Activated T-cell treated with anti-CD3 and anti-CD28 coated beads, Interleukin-2, amount 50 U/mL, for 1 hour (primary cell): ENCODE results near the gene SYF2.
"Not testable (repeated sequence)": the region's sequence is repeated elsewhere in the genome, so short reads cannot be mapped to it uniquely, and the experiment has no call there.

Source experiments
- DNase-seq: peaks from one replicate; pipeline ENCODE4 v3.0.0-alpha.2; 2020

SYF2 gene

GRCh38 chr1:25204797-25205480 is 27.4 kb downstream of the SYF2 start:
- peak; percentile 22 for DNase-seq

GRCh38 chr1:25201006-25201405 is 31.3 kb downstream of the SYF2 start:
- DNase-seq: no peak

GRCh38 chr1:25199819-25200620 is 32.3 kb downstream of the SYF2 start:
- no peak for DNase-seq

GRCh38 chr1:25198663-25199252 is 33.5 kb downstream of the SYF2 start:
- DNase-seq: peak; percentile 23

GRCh38 chr1:25197982-25198662 is 34.2 kb downstream of the SYF2 start:
- no peak for DNase-seq

DNA sequence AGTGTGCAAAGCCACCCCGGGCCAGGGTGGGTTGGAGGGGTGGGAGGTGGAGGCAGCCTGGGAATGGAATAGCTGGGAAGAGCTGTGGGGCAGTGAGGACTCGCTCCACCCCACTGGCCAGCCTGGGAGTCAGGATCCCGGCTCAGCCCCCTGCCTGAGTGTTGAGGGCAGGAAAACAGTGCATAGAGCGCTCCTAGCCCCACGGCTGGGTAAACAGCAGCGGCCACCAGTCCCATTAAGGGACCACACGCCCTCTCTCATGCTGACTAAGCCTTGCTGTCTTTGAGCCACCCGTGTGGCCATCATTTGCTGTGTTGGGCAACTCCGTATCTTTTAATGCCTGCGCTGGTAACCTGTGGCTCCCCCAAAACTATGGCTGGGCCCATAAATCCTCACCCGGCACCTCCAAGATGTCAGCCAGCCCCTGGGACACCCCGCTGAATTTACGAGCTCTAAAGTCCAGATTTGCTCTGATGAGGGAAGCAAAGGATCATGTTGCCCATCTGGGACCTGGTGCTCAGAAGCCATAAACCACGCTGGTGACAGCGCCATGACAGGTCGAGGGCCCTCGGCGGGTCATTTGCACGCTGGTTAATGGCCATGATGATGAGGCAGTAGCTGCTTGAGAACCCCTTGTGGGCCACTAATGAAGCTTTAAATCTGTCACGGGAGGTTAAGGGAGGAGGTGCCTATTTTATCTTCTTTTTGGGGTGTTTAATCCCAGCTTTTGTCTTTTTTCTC is 34.9 kb downstream of the SYF2 start:
- no peak for DNase-seq

- DNase-seq: no peak
These were observed 35.5 kb downstream of the SYF2 start for GRCh38 chr1:25196830-25197229.

DNA sequence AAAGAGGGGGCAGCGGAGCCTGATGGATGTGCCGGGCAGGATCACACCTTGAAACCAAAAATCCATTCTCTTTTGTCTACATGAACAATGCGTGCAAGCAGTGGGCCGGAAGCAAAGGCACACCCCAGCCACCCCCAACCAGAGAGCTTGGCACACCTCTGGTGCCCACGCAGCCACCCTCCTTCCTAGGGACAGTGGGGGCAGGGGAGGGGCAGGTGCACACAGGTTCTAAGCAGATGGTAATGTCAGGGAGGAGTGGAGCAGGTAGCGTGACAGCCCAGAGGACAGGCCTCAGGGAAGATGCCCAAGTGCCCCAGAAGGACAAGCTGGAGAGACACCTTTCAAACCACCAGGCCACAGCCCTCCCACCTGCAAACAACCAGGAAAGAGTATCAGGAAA is 36.5 kb downstream of the SYF2 start:
- DNase-seq: no peak

DNA sequence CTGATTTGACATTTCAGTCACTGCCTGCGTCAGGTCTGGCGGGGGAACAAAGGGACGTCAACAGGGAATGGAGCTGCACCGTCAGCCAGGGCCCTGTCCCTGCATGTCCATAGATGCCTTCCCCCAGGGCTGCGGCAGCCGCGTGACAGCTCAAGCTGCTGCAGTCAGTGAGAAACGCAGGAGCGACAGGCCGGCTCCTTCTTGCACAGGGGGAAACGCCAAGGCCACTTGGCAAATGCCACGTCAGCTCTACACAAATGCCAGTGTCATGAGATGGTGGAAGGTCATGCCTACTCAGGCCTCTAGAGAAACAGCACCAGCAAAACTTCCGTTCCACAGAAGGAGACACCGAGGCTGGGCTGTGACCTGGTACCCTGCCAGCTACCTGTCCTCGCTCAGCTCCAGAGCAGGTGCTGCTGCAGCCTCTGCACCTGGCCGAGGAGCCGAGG is 37.7 kb downstream of the SYF2 start:
- no peak for DNase-seq

- DNase-seq: no peak
These were observed 38.2 kb downstream of the SYF2 start for GRCh38 chr1:25194054-25194453.

DNA sequence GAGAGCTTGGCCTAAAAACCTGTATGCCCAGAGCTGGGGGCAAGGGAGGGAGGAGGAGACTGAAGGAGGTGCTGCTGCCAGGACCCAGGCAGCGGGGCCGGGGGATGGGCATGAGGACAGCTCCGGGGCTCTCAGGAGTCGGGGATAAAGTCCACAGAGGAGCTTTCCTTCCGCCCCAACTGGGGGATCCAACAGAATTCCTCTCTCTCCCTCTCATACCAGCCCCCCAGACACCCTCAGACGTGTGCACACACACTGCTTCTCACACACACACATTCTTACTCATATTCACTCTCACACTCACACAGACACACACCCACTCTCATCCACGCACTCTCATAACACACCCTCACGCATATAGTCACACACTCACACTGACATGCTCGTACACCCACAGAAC is 39.1 kb downstream of the SYF2 start:
- DNase-seq: no peak

DNA sequence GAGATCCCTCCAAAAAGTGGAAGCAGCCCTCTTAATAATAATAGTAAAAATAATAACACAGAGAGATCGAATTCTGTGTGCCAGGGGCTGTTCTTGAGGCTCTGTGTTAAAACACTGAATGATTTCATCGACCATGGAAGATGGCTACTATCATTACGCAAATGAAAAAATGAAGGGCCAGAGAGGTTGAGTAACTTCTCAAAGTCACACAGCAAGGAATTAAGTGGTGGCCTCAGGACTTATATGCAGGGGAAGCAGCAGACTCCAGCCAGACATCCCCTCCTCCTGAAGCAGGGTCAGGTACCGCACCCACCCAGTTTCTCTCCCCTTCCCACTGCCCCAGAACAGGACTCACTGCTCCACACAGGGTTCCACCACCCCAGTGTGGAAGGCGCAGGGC is 40.1 kb downstream of the SYF2 start:
- DNase-seq: no peak

GRCh38 chr1:25190260-25190659 is 42.0 kb downstream of the SYF2 start:
- DNase-seq: no peak

GRCh38 chr1:25187904-25188303 is 44.4 kb downstream of the SYF2 start:
- not testable (repeated sequence) for DNase-seq

GRCh38 chr1:25187077-25187476 is 45.2 kb downstream of the SYF2 start:
- DNase-seq: no peak

- DNase-seq: no peak
These were observed 45.9 kb downstream of the SYF2 start for GRCh38 chr1:25186161-25187007.

DNA sequence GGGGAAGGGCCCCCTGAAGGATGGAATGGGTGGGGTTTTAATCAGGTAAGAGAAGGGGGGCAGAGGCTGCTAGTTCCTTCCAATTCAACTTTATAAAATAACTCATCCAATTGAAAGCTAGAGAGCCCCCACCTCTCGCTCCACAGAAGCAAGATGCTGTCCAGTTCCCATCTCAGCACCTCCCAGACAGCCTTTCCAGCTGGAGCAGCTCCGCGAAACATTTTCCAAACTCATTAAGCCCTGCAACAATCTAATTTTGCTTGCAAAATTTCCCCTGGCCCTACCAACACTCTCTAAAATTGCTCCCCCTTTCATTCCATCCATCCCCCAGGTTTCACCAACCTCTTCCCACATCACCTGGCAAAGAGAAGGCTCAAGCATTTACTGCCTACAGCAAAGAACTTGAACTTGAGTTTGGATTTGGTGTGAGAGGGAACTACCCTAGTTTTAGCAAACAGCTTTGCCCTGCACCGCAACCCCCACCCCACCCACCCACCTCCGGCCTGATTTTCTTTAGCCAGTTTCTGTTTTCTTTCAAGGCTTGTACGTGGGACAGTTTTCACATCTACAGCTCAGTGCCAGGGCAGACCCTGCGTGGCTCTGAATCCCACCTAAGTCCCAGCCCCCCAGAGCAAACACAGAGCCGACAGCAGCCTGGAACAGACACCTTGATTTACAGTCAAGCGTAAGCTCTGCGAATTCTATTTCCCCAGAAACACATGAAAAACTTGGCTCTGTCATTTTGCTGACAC is 46.7 kb downstream of the SYF2 start:
- no peak for DNase-seq

DNA sequence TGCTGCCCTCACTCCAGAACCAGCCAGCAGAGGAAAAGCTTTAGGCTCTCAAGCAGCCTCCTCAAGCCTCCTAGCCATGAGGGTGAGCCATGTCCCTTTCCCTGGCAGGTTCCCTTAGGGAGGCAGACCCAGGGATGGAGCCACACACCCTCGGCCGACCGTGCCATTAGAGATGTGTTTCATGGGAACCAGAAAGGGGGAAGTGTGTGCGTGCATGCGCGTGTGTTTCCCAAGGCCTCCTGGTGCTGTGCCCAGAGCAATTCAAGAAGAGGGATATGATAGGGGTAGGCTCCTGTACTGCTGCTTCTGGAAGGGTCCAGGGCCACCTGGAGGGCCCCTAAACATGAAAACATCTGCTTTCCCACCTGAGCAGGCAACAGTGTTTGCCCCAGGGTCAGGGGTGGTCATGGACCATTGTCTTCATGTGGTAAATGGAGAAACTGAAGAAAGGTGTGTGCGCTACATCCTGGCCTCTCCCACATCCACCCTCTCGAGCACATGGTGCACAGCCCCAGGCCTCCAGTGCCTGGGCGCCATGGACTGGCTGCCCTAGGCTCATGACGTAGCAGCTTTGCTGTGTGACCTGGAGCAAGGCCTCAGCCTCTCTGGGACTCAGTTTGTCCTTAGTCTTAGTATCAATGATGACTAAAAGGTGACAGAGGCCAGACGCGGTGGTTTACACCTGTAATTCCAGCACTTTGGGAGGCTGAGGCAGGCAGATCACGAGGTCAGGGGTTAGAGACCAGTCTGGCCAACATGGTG is 48.1 kb downstream of the SYF2 start:
- no peak for DNase-seq

GRCh38 chr1:25183126-25183980 is 48.9 kb downstream of the SYF2 start:
- DNase-seq: no peak
